T-helper 9 cell (primary cell): ENCODE results near the gene FBLN7.
"Not testable (repeated sequence)": the region's sequence is repeated elsewhere in the genome, so short reads cannot be mapped to it uniquely, and the experiment has no call there.

Experiments used
- DNase-seq: peaks from one replicate; pipeline ENCODE4 v3.0.0-alpha.2; 2020

The FBLN7 gene

DNA sequence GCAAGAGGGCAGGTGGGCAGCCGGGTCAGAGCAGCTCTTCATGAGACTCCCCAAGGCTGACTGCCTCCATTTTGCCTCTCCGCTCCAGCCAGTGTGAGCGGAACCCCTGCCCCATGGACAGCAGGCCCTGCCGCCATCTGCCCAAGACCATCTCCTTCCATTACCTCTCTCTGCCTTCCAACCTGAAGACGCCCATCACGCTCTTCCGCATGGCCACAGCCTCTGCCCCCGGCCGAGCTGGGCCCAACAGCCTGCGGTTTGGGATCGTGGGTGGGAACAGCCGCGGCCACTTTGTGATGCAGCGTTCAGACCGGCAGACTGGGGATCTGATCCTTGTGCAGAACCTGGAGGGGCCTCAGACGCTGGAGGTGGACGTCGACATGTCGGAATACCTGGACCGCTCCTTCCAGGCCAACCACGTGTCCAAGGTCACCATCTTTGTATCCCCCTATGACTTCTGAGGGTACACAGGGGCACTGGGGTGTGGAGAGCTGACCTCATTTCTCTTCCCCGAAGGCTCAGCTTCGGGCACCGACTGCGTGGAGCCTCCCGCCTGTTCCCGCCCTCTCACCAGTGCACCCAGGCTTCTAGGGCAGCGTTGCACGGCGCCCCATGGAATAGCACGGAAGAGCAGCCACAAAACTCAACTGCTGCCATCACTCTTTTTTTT lies 49.0 kb downstream of the FBLN7 start:
- no peak for DNase-seq

- DNase-seq: peak; percentile 51
Measured at GRCh38 chr2:112187805-112188596, 49.8 kb downstream of the FBLN7 start.

GRCh38 chr2:112189001-112189556 lies 50.9 kb downstream of the FBLN7 start:
- DNase-seq: no peak

GRCh38 chr2:112194028-112194427 lies 55.8 kb downstream of the FBLN7 start:
- no peak for DNase-seq

DNA sequence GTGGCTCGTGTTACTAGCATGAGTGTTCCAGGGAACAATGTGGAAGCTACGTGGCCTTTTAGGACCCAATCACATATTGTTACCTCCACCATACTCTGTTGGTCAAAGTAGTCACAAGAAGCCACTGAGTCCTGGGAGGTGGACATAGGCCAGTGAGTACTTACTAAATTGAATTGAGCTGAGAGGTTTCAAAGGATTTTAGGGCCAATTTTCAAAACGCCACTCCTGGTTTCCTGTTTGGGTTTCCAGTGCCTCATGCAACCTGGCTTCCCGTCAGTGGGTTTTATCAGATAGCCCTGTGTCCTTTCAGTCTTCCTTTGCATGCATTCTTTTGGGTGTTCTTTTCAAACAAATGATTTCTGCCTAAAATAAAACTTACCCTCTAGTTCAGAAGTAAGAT lies 56.3 kb downstream of the FBLN7 start:
- no peak for DNase-seq

GRCh38 chr2:112195167-112195766 lies 57.1 kb downstream of the FBLN7 start:
- no peak for DNase-seq

- DNase-seq: no peak
Measured at GRCh38 chr2:112195950-112196349, 57.8 kb downstream of the FBLN7 start.

DNA sequence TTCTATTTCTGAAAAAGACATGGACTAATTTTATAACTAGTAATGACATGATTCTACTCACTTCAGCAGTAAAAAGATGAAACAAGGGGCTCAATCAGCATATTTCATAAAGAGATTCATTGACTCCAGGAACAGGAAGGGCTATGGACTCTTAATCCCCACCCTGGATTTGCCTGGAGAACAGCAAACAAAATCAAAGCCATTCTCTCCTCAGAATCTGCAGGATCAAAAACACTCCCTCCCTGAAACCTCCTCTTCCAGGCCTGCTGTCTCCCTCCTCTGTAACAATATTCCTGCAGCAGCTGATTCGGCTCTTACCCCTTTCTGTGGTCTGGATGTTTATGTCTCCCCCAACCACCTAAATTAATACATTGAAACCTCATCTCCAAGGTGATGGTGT lies 59.7 kb downstream of the FBLN7 start:
- DNase-seq: no peak

GRCh38 chr2:112198780-112199179 lies 60.6 kb downstream of the FBLN7 start:
- DNase-seq: no peak

DNA sequence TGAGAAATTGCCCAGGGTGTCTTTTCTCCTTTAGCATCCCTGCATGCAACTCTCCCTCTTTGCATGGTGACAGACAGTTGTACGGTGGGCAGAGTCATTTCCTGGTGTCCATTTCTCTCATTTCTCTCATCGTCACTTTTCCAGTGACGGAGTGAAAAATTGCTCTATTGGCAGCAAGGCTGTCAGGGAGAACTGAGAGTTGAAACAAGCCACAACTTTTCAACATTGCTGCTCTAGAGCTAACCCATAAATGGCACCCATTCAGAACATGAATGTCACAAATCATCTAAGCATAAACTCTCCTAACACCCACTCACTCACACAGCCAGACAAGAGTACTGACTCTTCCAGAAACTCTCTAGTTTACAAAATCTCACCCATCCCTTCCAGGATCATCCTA lies 61.0 kb downstream of the FBLN7 start:
- no peak for DNase-seq

DNA sequence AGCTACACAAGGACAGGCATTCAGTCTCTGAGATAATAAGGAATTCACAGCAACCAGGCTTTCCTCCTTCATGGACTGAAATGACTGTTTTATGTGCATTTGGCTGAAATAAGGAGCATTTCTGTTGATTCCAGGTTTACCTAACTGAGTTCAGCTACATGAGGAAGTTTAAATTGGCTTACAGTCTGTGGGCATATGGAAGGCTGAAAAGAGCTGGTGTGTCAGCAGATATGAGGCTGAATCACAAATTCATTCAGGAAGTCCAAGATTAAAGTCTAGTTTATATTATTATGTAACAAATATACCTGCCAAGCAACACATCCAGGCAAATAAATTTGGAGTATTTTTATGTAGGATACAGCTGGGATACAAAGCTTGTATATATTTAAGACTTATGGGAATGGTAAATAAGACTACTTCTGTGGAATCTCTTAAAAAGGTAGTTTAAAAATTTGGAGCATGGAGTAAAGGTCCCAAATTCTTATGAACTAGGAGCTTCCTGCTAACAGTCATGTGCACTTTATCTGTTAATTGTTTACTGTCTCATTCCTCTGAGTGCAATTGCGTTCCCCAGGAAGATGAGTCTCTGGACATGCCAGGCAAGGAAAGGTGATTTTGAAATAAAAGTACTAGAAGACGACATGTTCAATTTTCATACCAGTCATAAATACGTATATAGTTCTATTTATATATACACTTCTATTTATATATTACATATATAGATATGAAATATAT lies 63.7 kb downstream of the FBLN7 start:
- no peak for DNase-seq

- no peak for DNase-seq
Measured at GRCh38 chr2:112204411-112204810, 66.2 kb downstream of the FBLN7 start.

GRCh38 chr2:112207905-112208304 lies 69.7 kb downstream of the FBLN7 start:
- not testable (repeated sequence) for DNase-seq

DNA sequence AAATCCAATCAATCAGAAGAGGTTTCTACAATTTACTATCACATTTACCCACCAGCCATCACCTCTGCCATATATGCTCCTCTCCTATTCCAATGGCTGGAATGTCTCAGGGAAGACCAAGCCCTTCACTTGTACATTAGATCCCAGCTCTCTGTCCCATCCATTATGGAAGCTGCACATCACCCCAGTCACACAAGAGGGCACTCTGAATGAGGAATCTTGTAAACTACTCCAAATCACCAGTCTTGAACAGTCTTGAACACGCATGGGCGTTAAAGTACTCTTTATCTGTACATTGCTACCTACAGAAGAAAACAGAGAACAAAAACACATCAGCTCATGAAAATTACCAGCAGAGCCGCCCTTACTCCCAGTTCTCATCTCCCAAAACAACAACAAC lies 78.0 kb downstream of the FBLN7 start:
- DNase-seq: no peak

DNA sequence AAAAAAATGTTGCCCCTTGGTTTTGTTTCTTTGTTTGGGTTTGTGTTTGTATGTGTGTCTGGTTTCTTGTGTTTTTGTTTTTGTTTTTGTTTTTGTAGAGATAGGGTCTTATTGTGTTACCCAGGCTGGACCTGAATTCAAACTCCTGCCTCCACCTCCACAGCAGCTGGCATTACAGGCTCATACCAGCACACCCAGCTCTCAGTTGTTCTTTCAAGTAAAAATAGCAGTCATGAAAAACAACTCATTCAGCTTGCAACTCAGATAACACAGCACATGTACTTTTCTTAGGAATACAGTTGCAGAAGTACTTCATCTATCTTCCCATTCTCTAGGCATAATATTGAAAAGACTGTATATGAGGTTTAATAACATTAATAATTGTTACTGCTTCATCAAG lies 79.7 kb downstream of the FBLN7 start:
- no peak for DNase-seq

- DNase-seq: no peak
Measured at GRCh38 chr2:112220186-112220585, 82.0 kb downstream of the FBLN7 start.

DNA sequence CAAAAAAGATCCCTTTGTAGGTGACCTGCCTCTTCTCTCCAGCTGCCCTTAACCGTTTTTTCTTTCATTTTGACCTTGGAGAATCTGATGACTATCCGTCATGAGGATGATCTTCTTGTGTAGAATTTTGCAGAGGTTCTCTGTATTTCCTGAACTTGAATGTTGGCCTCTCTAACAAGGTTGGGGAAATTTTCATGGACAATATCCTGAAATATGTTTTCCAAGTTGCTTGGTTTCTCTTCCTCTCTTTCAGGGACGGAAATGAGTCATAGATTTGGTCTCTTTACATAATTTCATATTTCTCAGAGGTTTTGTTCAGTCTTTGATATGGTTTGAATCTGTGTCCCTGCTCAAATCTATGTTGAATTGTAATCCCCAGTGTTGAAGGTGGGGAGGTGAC lies 82.6 kb downstream of the FBLN7 start:
- no peak for DNase-seq

DNA sequence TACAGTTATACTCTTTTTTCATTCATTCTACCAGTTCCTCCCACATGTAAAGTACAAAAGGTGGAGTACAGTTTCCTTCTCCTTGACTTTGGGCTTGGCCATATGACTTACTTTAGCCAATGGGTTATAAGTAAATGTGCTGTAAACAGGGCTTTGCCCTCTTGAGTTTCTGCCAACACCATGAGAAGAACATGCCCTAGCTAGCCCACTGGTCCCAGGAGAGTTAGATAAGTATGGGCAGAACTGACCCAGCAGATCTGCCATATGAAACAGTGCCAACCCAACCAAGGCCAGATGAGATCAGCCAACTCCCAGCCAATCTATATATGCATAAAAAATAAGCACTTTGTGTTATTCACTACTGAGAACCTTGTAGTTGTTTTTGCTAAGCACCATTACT lies 91.2 kb downstream of the FBLN7 start:
- no peak for DNase-seq

- DNase-seq: no peak
Measured at GRCh38 chr2:112230371-112230770, 92.2 kb downstream of the FBLN7 start.
